ENCODE results near the gene DRG1. TPM values are rescaled to one million over a fixed set of nuclear protein-coding genes. Genes with fewer than 3 reads are reported as not detected.
"Not testable (repeated sequence)": the region's sequence is repeated elsewhere in the genome, so short reads cannot be mapped to it uniquely, and the experiment has no call there.

Gene DRG1
- total RNA-seq, 1 experiment from 2014 or later, result 93.5 TPM

DNA sequence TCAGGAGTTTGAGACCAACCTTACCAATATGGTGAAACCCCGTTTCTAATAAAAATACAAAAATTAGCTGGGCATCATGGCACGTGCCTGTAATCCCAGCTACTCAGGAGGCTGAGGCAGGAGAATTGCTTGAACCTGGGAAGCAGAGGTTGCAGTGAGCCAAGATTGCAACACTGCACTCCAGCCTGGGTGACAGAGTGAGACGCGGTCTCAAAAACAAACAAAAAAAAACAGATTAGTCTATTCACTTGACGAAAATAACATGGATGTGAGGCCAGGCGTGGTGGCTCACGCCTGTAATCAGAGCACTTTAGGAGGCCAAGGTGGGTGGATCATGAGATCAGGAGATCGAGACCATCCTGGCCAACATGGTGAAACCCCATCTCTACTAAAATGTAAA, 83.1 kb downstream of the DRG1 start:
- DNase-seq (ENCODE audit: low read depth, low spot score); in situ Hi-C loops (cut with HindIII; ENCODE audit: low pct_unique_long_range_greater_than_20kb, low sequenced_read_pairs): not testable (repeated sequence)

Small RNA genes within 50 kb of the gene (small RNA-seq; reads per million reads assigned to genes)
- gene RNU6-28P (0 reads per million in 2 experiments), gene RNU6-338P (0 reads per million in 2 experiments)

Other genes with a start within 250 kb of the DRG1 start
- 63.5 and 68.7 TPM in 2 replicates for gene RNF185, start 239.4 kb upstream of the DRG1 start, total RNA-seq (2014; rRNA removed; shearing (Covaris generic))
- gene LIMK2, start 187.3 kb upstream of the DRG1 start, total RNA-seq (2014; rRNA removed; shearing (Covaris generic)), result 36.6 and 43.9 TPM in 2 replicates
- gene PIK3IP1, start 107.1 kb upstream of the DRG1 start, total RNA-seq (2014; rRNA removed; shearing (Covaris generic)), result 2.3 and 2.7 TPM in 2 replicates
- 23.4 and 25.2 TPM in 2 replicates for gene PATZ1, start 53.3 kb upstream of the DRG1 start, total RNA-seq (2014; rRNA removed; shearing (Covaris generic))
- 6.9 and 8.2 TPM in 2 replicates for gene EIF4ENIF1, start 90.2 kb downstream of the DRG1 start, total RNA-seq (2014; rRNA removed; shearing (Covaris generic))
- 11.8 and 15.1 TPM in 2 replicates for gene SFI1, start 96.9 kb downstream of the DRG1 start, total RNA-seq (2014; rRNA removed; shearing (Covaris generic))

Measured in SK-MEL-5 (cell line).